ENCODE data around the gene LRRC14B.
A peak's percentile ranks its signal among the peaks of the same experiment; 100 is the strongest.
"Not testable (repeated sequence)": the region's sequence is repeated elsewhere in the genome, so short reads cannot be mapped to it uniquely, and the experiment has no call there.

Gene LRRC14B

GRCh38 chr5:208449-209114 lies 17.3 kb downstream of the LRRC14B start:
- DNase-seq (ENCODE audit: low read depth) = no peak

- no peak for DNase-seq (ENCODE audit: low read depth)
Observed at GRCh38 chr5:213803-214395, 22.6 kb downstream of the LRRC14B start.

- DNase-seq (ENCODE audit: low read depth) = not testable (repeated sequence)
Observed at GRCh38 chr5:215256-215655, 24.0 kb downstream of the LRRC14B start.

- DNase-seq (ENCODE audit: low read depth) = not testable (repeated sequence)
Observed at GRCh38 chr5:216076-216475, 24.8 kb downstream of the LRRC14B start.

- DNase-seq (ENCODE audit: low read depth) = peak; percentile 98
Observed at GRCh38 chr5:217494-218456, 26.5 kb downstream of the LRRC14B start, which contains the start of the genes CCDC127 and SDHA. TSS of gene CCDC127 (minus strand) at chr5:218153. CDS start at chr5:216849, 1,304 bp downstream. TSS of gene SDHA (plus strand) at chr5:218320. CDS start at chr5:218356, 36 bp downstream.

- no peak for DNase-seq (ENCODE audit: low read depth)
Observed at GRCh38 chr5:218457-219291, 27.4 kb downstream of the LRRC14B start.

- DNase-seq (ENCODE audit: low read depth) = no peak
Observed at GRCh38 chr5:219460-219863, 28.2 kb downstream of the LRRC14B start.

- DNase-seq (ENCODE audit: low read depth) = no peak
Observed at GRCh38 chr5:219991-220390, 28.7 kb downstream of the LRRC14B start.

GRCh38 chr5:222951-223715 lies 31.8 kb downstream of the LRRC14B start:
- not testable (repeated sequence) for DNase-seq (ENCODE audit: low read depth)

- no peak for DNase-seq (ENCODE audit: low read depth)
Observed at GRCh38 chr5:223791-224190, 32.5 kb downstream of the LRRC14B start.

- DNase-seq (ENCODE audit: low read depth) = no peak
Observed at GRCh38 chr5:225334-225733, 34.0 kb downstream of the LRRC14B start.

- DNase-seq (ENCODE audit: low read depth) = not testable (repeated sequence)
Observed at GRCh38 chr5:227375-227774, 36.1 kb downstream of the LRRC14B start.

- no peak for DNase-seq (ENCODE audit: low read depth)
Observed at GRCh38 chr5:228886-229285, 37.6 kb downstream of the LRRC14B start.

GRCh38 chr5:230711-231110 lies 39.4 kb downstream of the LRRC14B start:
- no peak for DNase-seq (ENCODE audit: low read depth)

- no peak for DNase-seq (ENCODE audit: low read depth)
Observed at GRCh38 chr5:231661-232060, 40.4 kb downstream of the LRRC14B start.

GRCh38 chr5:233426-233825 lies 42.1 kb downstream of the LRRC14B start:
- not testable (repeated sequence) for DNase-seq (ENCODE audit: low read depth)

GRCh38 chr5:234450-234849 lies 43.2 kb downstream of the LRRC14B start:
- no peak for DNase-seq (ENCODE audit: low read depth)

GRCh38 chr5:235527-235926 lies 44.2 kb downstream of the LRRC14B start:
- DNase-seq (ENCODE audit: low read depth) = not testable (repeated sequence)

- not testable (repeated sequence) for DNase-seq (ENCODE audit: low read depth)
Observed at GRCh38 chr5:237931-238330, 46.6 kb downstream of the LRRC14B start.

GRCh38 chr5:240550-240949 lies 49.3 kb downstream of the LRRC14B start:
- DNase-seq (ENCODE audit: low read depth) = not testable (repeated sequence)

Data from stimulated activated CD4-positive, alpha-beta T cell treated with anti-CD3 and anti-CD28 coated beads, Interleukin-2, amount 100 ng/mL, for 4 hours (primary cell).